Activated CD4-positive, alpha-beta memory T cell treated with anti-CD3 and anti-CD28 coated beads, Interleukin-2, amount 10 ng/mL, durations not matched to agents 7 days and 5 days (primary cell): ENCODE data around the gene SAG. TPM values are rescaled to one million over a fixed set of nuclear protein-coding genes. Genes with fewer than 3 reads are reported as not detected.

Experiments
- CTCF ChIA-PET: fragments of 350-600 bp; sonication (Branson Sonifier 250); formaldehyde crosslinking; loops from one replicate; lab custom pipeline; 2021; ENCODE audit warnings: antibody characterized with exemption, inconsistent platforms; lab: Charles Lee
- POLR2A ChIA-PET: fragments of 350-600 bp; sonication (Branson Sonifier 250); formaldehyde crosslinking; loops from one replicate; lab custom pipeline; 2021; ENCODE audit warnings: antibody characterized with exemption; lab: Charles Lee
- DNase-seq: peaks from one replicate; pipeline ENCODE4 v3.0.0-alpha.2; 2020
- H3K27ac Mint-ChIP-seq: one replicate; pipeline ENCODE4 v1.8.0; 2021; ENCODE audit warnings: mild to moderate bottlenecking, mixed read lengths
- H3K27me3 Mint-ChIP-seq: one replicate; pipeline ENCODE4 v1.8.0; 2021; ENCODE audit warnings: mixed read lengths
- H3K36me3 Mint-ChIP-seq: one replicate; pipeline ENCODE4 v1.8.0; 2021; ENCODE audit warnings: low read depth, mixed read lengths
- H3K4me1 Mint-ChIP-seq: one replicate; pipeline ENCODE4 v1.8.0; 2021; ENCODE audit warnings: mixed read lengths
- H3K4me3 Mint-ChIP-seq: one replicate; pipeline ENCODE4 v1.8.0; 2021; ENCODE audit warnings: mild to moderate bottlenecking, mixed read lengths
- H3K9me3 Mint-ChIP-seq: one replicate; pipeline ENCODE4 v1.8.0; 2021; ENCODE audit warnings: mixed read lengths
- total RNA-seq, 2 experiments: library from RNA; stranded (reverse); gene quantifications; one replicate each; pipeline ENCODE4 v1.2.3, GENCODE V29; 2021

SAG gene
- under 1 TPM in 1 of 2 experiments, not detected in 1; 0.10 TPM for total RNA-seq

DNA sequence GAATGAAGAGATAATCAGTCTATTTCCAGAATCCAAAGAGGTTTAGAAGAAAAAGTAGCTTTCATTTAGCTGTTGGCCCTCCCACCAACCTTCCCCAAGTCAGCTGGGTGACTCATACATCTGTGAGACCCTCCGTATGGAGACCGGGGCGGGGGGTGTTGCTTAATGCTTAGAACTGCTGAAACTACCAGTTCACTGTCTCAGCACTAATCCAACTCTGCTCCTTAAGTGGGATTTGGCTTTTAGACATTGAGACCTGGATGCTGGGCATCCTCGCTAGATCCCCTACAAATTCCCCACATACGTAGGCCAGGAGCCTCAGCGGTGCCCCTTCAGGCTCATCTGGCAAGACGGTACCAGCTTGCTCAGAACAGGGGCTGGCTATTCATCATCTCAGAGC lies at the start of gene SAG:
TSS of gene SAG (plus strand) at position 252 of the 400 bp plus-strand sequence. CDS start 1,374 bp downstream, outside the sequence.
- Mint-ChIP-seq H3K36me3 (no peaks in the 10 kb centered on the region), H3K27me3 (peaks cover 12% of the 10 kb centered on the region), H3K27ac (no peak within 1 kb of the TSS), H3K4me1 (no peaks in the 10 kb centered on the region), H3K9me3 (no peaks in the 10 kb centered on the region), H3K4me3 (no peak within 1 kb of the TSS)
- ChIA-PET POLR2A (no interaction called here), CTCF (interaction anchor here (2.1 kb wide), 1 partner anchor 10 kb away, joined by 5 read pairs; no protein-coding TSS in a partner anchor)
- no peak for DNase-seq

DNA sequence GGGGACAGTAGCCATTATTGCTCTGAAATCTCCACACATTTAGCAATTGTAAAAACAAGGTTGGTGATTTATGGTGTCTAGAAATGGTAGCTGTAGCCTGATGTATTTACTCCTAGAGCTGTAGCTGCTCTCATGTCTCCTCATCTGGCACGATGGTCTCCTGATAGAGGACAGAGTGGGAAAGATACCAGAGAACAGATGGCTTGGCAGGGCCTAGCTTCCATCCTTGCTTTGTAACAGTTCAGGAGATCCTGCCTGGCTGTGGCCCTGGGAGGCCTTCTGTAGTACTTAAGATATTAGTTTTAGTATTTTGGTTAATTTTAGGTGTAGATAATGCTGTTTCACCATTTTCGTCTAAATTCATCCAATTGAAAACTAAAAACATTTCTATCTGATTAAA lies 49.4 kb upstream of the SAG start:
- Mint-ChIP-seq H3K36me3 (peaks cover 90% of the 10 kb centered on the region), H3K4me1 (peaks cover 80% of the 10 kb centered on the region), H3K9me3 (no peaks in the 10 kb centered on the region), H3K27ac (peak overlapping the region; percentile 54), H3K4me3 (no peak overlapping the region), H3K27me3 (no peaks in the 10 kb centered on the region)
- CTCF ChIA-PET, result interaction anchor here (1.7 kb wide), 1 partner anchor 10 kb away, joined by 4 read pairs; no protein-coding TSS in a partner anchor
- no peak for DNase-seq
- POLR2A ChIA-PET, result interaction anchor here (1.2 to 6.2 kb wide), 2 partner anchors 10 to 17 kb away, joined by 3 to 49 read pairs; no protein-coding TSS in a partner anchor

- ChIA-PET POLR2A (interaction anchor here (6.2 kb wide), 1 partner anchor 8 kb away, joined by 49 read pairs; no protein-coding TSS in a partner anchor), CTCF (no interaction called here)
- Mint-ChIP-seq H3K36me3 (peaks cover 91% of the 10 kb centered on the region), H3K4me3 (no peak overlapping the region), H3K27ac (peak overlapping the region; percentile 54), H3K27me3 (no peaks in the 10 kb centered on the region), H3K4me1 (peaks cover 71% of the 10 kb centered on the region), H3K9me3 (no peaks in the 10 kb centered on the region)
- no peak for DNase-seq
These were observed 47.9 kb upstream of the SAG start for GRCh38 chr2:233259730-233260129.

GRCh38 chr2:233260661-233261060 lies 47.0 kb upstream of the SAG start:
- Mint-ChIP-seq H3K36me3 (peaks cover 90% of the 10 kb centered on the region), H3K9me3 (no peaks in the 10 kb centered on the region), H3K4me1 (peaks cover 65% of the 10 kb centered on the region), H3K27ac (peak overlapping the region; percentile 54), H3K27me3 (no peaks in the 10 kb centered on the region), H3K4me3 (no peak overlapping the region)
- no peak for DNase-seq
- POLR2A ChIA-PET, result no interaction called here
- CTCF ChIA-PET, result no interaction called here

GRCh38 chr2:233261819-233262555 lies 45.6 kb upstream of the SAG start:
- Mint-ChIP-seq H3K4me1 (peaks cover 72% of the 10 kb centered on the region), H3K4me3 (no peak overlapping the region), H3K36me3 (peaks cover 93% of the 10 kb centered on the region), H3K9me3 (no peaks in the 10 kb centered on the region), H3K27me3 (no peaks in the 10 kb centered on the region), H3K27ac (peak overlapping the region; percentile 68)
- ChIA-PET CTCF (interaction anchor here (0.9 kb wide), 1 partner anchor 76 kb away, joined by 3 read pairs; no protein-coding TSS in a partner anchor), POLR2A (interaction anchor here (1.1 kb wide), 1 partner anchor 9 kb away, joined by 5 read pairs; no protein-coding TSS in a partner anchor)
- DNase-seq, result no peak

DNA sequence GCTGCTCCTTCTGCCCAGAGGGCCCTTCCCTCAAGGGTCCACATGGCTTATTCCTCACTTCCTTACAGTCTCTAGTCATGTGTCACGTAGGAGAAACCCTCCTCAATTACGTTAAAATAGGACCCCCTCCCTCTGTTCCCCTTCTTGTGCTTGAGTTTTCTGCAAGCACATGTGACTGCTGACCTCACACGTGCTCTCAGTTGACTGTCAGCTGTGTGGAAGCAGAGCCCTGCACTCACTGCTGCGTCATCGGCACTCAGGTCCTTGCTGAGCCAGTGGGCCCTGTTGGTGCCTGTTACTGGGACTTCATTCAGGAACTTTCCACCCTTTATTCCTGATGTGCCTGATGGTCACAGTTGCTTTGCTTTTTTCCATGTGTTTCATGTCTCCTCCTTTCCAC lies 45.1 kb upstream of the SAG start:
- DNase-seq, result no peak
- H3K4me1 Mint-ChIP-seq, result peaks cover 73% of the 10 kb centered on the region
- no peaks in the 10 kb centered on the region for H3K9me3 Mint-ChIP-seq
- no peak overlapping the region for H3K4me3 Mint-ChIP-seq
- no peaks in the 10 kb centered on the region for H3K27me3 Mint-ChIP-seq
- H3K27ac Mint-ChIP-seq, result peak overlapping the region; percentile 68
- ChIA-PET CTCF (interaction anchor here (0.9 to 1.3 kb wide), 2 partner anchors 8 to 77 kb away, joined by 3 to 5 read pairs; no protein-coding TSS in a partner anchor), POLR2A (interaction anchor here (1.1 to 1.8 kb wide), 4 partner anchors 8 to 201 kb away, joined by 3 to 7 read pairs (median 4); no protein-coding TSS in a partner anchor)
- H3K36me3 Mint-ChIP-seq, result peaks cover 93% of the 10 kb centered on the region

GRCh38 chr2:233263045-233263570 lies 44.5 kb upstream of the SAG start:
- Mint-ChIP-seq H3K36me3 (peaks cover 91% of the 10 kb centered on the region), H3K27me3 (no peaks in the 10 kb centered on the region), H3K4me3 (no peak overlapping the region), H3K4me1 (peaks cover 76% of the 10 kb centered on the region), H3K9me3 (no peaks in the 10 kb centered on the region), H3K27ac (peak overlapping the region; percentile 68)
- ChIA-PET POLR2A (interaction anchor here (0.8 to 1.8 kb wide), 7 partner anchors 9 to 202 kb away, joined by 3 to 7 read pairs (median 3); partner anchors contain the start of gene DGKD), CTCF (interaction anchor here (0.5 to 1.3 kb wide), 2 partner anchors 9 to 34 kb away, joined by 4 to 5 read pairs; no protein-coding TSS in a partner anchor)
- no peak for DNase-seq

DNA sequence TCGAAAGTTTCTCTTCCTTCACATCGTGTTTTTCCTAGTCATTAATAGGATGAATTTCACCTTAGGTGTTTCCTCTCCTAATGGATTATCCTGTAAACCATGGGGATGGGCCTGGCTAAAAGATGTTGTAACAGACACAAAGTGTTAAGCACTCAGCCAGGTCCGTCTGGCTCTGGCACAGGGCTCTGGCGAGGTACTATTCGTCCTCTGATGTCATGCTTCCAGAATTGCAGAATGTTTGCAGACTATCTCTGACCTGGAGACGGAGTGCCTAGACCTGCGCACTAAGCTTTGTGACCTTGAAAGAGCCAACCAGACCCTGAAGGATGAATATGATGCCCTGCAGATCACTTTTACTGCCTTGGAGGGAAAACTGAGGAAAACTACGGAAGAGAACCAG lies 42.9 kb upstream of the SAG start:
- POLR2A ChIA-PET, result interaction anchor here (2.7 kb wide), 1 partner anchor 13 kb away, joined by 12 read pairs; the partner anchor contains the start of gene ATG16L1
- H3K27ac Mint-ChIP-seq, result peak overlapping the region; percentile 59
- H3K4me1 Mint-ChIP-seq, result peaks cover 76% of the 10 kb centered on the region
- DNase-seq, result no peak
- H3K9me3 Mint-ChIP-seq, result no peaks in the 10 kb centered on the region
- no peak overlapping the region for H3K4me3 Mint-ChIP-seq
- H3K27me3 Mint-ChIP-seq, result no peaks in the 10 kb centered on the region
- CTCF ChIA-PET, result interaction anchor here (0.8 to 1.1 kb wide), 3 partner anchors 11 to 89 kb away, joined by 3 to 4 read pairs (median 3); partner anchors contain the start of gene ATG16L1
- H3K36me3 Mint-ChIP-seq, result peaks cover 90% of the 10 kb centered on the region

DNA sequence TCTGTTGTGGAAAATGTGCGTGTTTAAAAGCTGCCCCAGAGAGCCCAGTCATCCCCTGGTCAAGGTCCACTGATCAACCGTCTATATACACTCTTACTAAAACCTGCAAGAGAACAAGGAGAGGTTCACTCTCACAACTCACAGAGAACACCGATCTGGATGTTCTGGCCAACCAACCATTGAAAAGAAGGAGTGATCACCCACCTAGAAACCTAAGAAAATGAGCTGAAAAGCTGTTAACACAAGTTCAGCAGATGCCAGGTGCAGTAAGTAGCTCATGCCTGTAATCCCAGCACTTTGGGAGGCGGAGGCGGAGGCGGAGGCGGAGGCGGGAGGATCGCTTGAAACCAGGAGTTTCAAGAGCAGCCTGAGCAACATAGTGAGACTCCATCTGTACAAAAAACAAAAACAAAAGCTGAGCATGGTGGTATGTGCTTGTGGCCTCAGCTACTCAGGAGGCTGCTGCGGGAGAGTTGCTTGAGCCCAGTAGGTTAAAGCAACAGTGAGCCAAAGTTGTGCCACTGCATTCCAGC lies 41.7 kb upstream of the SAG start:
- ChIA-PET CTCF (no interaction called here), POLR2A (interaction anchor here (1.5 to 4.6 kb wide), 3 partner anchors 9 to 428 kb away, joined by 4 to 49 read pairs (median 12); partner anchors contain the start of gene ATG16L1)
- Mint-ChIP-seq H3K27me3 (no peaks in the 10 kb centered on the region), H3K27ac (peak overlapping the region; percentile 97), H3K9me3 (no peaks in the 10 kb centered on the region), H3K4me3 (no peak overlapping the region), H3K36me3 (peaks cover 90% of the 10 kb centered on the region), H3K4me1 (peaks cover 76% of the 10 kb centered on the region)
- DNase-seq, result no peak

DNA sequence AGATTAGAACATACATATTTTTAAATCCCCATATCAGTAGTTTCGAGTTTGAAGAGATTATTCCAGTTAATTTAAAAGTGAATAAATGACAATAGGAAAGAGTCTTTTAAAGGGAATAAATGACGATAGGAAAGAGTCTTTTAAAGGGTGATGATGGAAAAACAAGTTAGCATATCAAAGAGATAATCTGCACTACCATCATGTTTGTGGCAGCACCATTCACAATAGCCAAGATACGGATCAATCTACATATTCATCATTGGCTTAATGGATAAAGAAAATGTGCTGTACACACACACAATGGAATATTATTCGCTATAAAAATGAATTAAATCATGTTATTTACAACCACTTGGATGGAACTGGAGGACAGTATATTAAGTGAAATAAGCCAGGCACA lies 41.1 kb upstream of the SAG start:
- ChIA-PET CTCF (no interaction called here), POLR2A (interaction anchor here (1.5 to 4.6 kb wide), 3 partner anchors 10 to 429 kb away, joined by 4 to 49 read pairs (median 12); partner anchors contain the start of gene ATG16L1)
- Mint-ChIP-seq H3K36me3 (peaks cover 87% of the 10 kb centered on the region), H3K9me3 (no peaks in the 10 kb centered on the region), H3K4me3 (no peak overlapping the region), H3K27me3 (no peaks in the 10 kb centered on the region), H3K27ac (peak overlapping the region; percentile 97), H3K4me1 (peaks cover 74% of the 10 kb centered on the region)
- DNase-seq, result no peak

- H3K36me3 Mint-ChIP-seq, result peaks cover 87% of the 10 kb centered on the region
These were observed 39.9 kb upstream of the SAG start for GRCh38 chr2:233267516-233268245.

More at GRCh38 chr2:233267516-233268245, 39.9 kb upstream of the SAG start:
- Mint-ChIP-seq H3K9me3 (no peaks in the 10 kb centered on the region), H3K27ac (peak overlapping the region; percentile 97), H3K4me3 (peak overlapping the region; percentile 63), H3K27me3 (no peaks in the 10 kb centered on the region), H3K4me1 (peaks cover 74% of the 10 kb centered on the region)
- DNase-seq, result peak; percentile 92
- CTCF ChIA-PET, result interaction anchor here (0.5 to 2.4 kb wide), 22 partner anchors 9 to 415 kb away, joined by 3 to 29 read pairs (median 4); partner anchors contain the start of genes ATG16L1, DGKD and INPP5D
- POLR2A ChIA-PET, result interaction anchor here (0.6 to 4.6 kb wide), 29 partner anchors 10 to 441 kb away, joined by 3 to 49 read pairs (median 4); partner anchors contain the start of genes ATG16L1, DGKD and INPP5D
